ENCODE measurements around the gene BAZ2A. TPM values are rescaled to one million over a fixed set of nuclear protein-coding genes. Genes with fewer than 3 reads are reported as not detected.

BAZ2A gene
- total RNA-seq, 4 donors from 2014 or later, result 40.5 to 65.8 (median 55.4) TPM

GRCh38 chr12:56591126-56591525 lies 39.0 kb downstream of the BAZ2A start:
- Histone ChIP-seq H3K27me3 (no peaks in the 10 kb centered on the region), H3K27ac (no peak overlapping the region), H3K36me3 (peaks cover 0 to 17% of the 10 kb centered on the region in 2 donors), H3K4me3 (no peak overlapping the region), H3K4me1 (no peaks in the 10 kb centered on the region), H3K9me3 (no peaks in the 10 kb centered on the region)
- TF ChIP-seq POLR2A (IDR thresholded peaks at IDR 0.05) (no peak), CTCF (IDR thresholded peaks at IDR 0.05 in 4 of 5, conservative IDR thresholded peaks at IDR 0.05 in 1 of 5) (no peak)
- ATAC-seq, result no peak
- intact Hi-C loops (cut with DNase I; ENCODE audit: low total_unique reads), result loop anchor here (5.0 kb wide), 1 partner anchor 79 kb away; no protein-coding TSS in a partner anchor
- DNase-seq, result no peak
- in situ Hi-C loops (cut with MboI; ENCODE audit: low sequenced_read_pairs in 4 of 4), result no loop called here

- H3K9me3 ChIP-seq, result no peaks in the 10 kb centered on the region
- no peaks in the 10 kb centered on the region for H3K27me3 ChIP-seq
- peaks cover 0 to 15% of the 10 kb centered on the region in 2 donors for H3K36me3 ChIP-seq
- no peak overlapping the region for H3K4me3 ChIP-seq
- intact Hi-C loops (cut with DNase I; ENCODE audit: low total_unique reads), result loop anchor here (5.0 kb wide), 1 partner anchor 78 kb away; no protein-coding TSS in a partner anchor
- ATAC-seq, result no peak
- in situ Hi-C loops (cut with MboI; ENCODE audit: low sequenced_read_pairs in 4 of 4), result no loop called here
- TF ChIP-seq CTCF (IDR thresholded peaks at IDR 0.05 in 4 of 5, conservative IDR thresholded peaks at IDR 0.05 in 1 of 5) (no peak), POLR2A (IDR thresholded peaks at IDR 0.05) (no peak)
- no peak overlapping the region for H3K27ac ChIP-seq
- peak in 1 of 2 donors; percentile 8 for DNase-seq
- no peaks in the 10 kb centered on the region for H3K4me1 ChIP-seq
Observed at GRCh38 chr12:56590237-56590830, 39.8 kb downstream of the BAZ2A start.

GRCh38 chr12:56589783-56590182 lies 40.3 kb downstream of the BAZ2A start:
- H3K4me1 ChIP-seq, result no peaks in the 10 kb centered on the region
- TF ChIP-seq CTCF (IDR thresholded peaks at IDR 0.05 in 4 of 5, conservative IDR thresholded peaks at IDR 0.05 in 1 of 5), result no peak
- no peak for TF ChIP-seq POLR2A (IDR thresholded peaks at IDR 0.05)
- H3K4me3 ChIP-seq, result no peak overlapping the region
- no peak for DNase-seq
- intact Hi-C loops (cut with DNase I; ENCODE audit: low total_unique reads) (loop anchor here (5.0 kb wide), 1 partner anchor 77 kb away; no protein-coding TSS in a partner anchor), in situ Hi-C loops (cut with MboI; ENCODE audit: low sequenced_read_pairs in 4 of 4) (no loop called here)
- H3K36me3 ChIP-seq, result peaks cover 0 to 15% of the 10 kb centered on the region in 2 donors
- H3K9me3 ChIP-seq, result no peaks in the 10 kb centered on the region
- H3K27ac ChIP-seq, result no peak overlapping the region
- ATAC-seq, result no peak
- no peaks in the 10 kb centered on the region for H3K27me3 ChIP-seq

GRCh38 chr12:56585098-56585497 lies 45.0 kb downstream of the BAZ2A start:
- in situ Hi-C loops (cut with MboI; ENCODE audit: low sequenced_read_pairs in 4 of 4), result no loop called here
- H3K4me3 ChIP-seq, result no peak overlapping the region
- no peak for ATAC-seq
- H3K27me3 ChIP-seq, result no peaks in the 10 kb centered on the region
- intact Hi-C loops (cut with DNase I; ENCODE audit: low total_unique reads), result no loop called here
- TF ChIP-seq CTCF (IDR thresholded peaks at IDR 0.05 in 4 of 5, conservative IDR thresholded peaks at IDR 0.05 in 1 of 5), result no peak
- no peak for TF ChIP-seq POLR2A (IDR thresholded peaks at IDR 0.05)
- peaks cover 0 to 28% of the 10 kb centered on the region in 2 donors for H3K36me3 ChIP-seq
- H3K9me3 ChIP-seq, result no peaks in the 10 kb centered on the region
- DNase-seq, result no peak
- no peak overlapping the region for H3K27ac ChIP-seq
- no peaks in the 10 kb centered on the region for H3K4me1 ChIP-seq
